ENCODE measurements around the gene ARF6.
"Not testable (repeated sequence)": the region's sequence is repeated elsewhere in the genome, so short reads cannot be mapped to it uniquely, and the experiment has no call there.

ARF6 gene

DNA sequence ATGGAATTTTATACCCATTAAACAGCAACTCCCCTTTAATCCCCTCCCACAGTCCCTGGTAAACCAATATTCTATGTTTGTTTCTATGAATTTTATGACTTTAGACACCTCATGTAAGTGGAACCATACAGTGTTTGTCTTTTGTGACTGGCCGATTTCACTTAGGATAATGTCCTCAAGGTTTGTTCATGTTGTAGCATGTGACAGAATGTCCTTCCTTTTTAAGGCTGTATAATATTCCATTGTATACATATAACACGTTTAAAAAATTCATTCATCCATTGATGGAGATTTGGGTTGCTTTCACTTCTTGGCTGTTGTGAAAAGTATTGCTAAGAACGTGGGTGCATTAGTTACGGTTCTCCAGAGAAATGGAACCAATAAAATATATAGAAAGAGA is 40.2 kb downstream of the ARF6 start:
- TF ChIP-seq, protein P1, sequence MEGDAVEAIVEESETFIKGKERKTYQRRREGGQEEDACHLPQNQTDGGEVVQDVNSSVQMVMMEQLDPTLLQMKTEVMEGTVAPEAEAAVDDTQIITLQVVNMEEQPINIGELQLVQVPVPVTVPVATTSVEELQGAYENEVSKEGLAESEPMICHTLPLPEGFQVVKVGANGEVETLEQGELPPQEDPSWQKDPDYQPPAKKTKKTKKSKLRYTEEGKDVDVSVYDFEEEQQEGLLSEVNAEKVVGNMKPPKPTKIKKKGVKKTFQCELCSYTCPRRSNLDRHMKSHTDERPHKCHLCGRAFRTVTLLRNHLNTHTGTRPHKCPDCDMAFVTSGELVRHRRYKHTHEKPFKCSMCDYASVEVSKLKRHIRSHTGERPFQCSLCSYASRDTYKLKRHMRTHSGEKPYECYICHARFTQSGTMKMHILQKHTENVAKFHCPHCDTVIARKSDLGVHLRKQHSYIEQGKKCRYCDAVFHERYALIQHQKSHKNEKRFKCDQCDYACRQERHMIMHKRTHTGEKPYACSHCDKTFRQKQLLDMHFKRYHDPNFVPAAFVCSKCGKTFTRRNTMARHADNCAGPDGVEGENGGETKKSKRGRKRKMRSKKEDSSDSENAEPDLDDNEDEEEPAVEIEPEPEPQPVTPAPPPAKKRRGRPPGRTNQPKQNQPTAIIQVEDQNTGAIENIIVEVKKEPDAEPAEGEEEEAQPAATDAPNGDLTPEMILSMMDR (IDR thresholded peaks at IDR 0.05; ENCODE audit: insufficient read depth, low read depth, low read length, missing control alignments), result no peak
- no peak for DNase-seq (ENCODE audit: low read depth)
- H3K4me3 ChIP-seq (ENCODE audit: low read depth, low read length), result no peak overlapping the region

DNA sequence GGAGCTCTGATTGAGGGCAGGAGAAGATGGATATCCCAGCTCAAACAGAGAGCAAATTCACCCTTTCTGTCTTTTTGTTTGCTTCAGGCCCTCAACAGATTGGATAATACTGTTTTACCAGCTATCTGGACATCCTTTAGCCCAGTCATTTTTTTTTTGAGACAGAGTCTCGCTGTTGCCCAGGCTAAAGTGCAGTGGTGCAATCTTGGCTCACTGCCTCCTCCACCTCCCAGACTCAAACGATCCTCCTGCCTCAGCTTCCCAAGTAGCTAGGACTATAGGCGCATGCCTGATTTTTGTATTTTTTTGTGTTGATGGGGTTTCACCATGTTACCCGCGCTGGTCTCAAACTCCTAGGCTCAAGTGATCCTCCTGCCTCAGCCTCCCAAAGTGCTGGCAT is 40.8 kb downstream of the ARF6 start:
- no peak overlapping the region for H3K4me3 ChIP-seq (ENCODE audit: low read depth, low read length)
- TF ChIP-seq, protein P1 (IDR thresholded peaks at IDR 0.05; ENCODE audit: insufficient read depth, low read depth, low read length, missing control alignments), result no peak
- no peak for DNase-seq (ENCODE audit: low read depth)

DNA sequence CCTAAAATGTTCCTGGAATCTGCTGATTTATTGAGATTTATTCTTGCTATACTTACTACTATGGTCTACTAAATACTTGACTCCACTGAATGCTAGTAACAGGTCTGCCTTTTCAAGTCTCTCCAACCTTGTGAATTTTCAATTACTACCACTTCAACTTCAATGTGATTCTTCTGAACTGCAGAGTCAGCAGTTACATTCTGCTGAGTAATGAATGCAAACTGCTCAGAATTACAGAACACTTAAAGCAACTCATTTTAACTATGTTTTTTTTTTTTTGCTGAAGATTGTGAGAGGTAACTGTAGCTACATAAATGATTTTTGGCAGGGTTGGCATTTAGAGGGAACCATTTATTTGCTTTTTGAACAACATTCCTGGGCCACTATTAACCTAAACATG is 41.8 kb downstream of the ARF6 start:
- H3K4me3 ChIP-seq (ENCODE audit: low read depth, low read length), result no peak overlapping the region
- DNase-seq (ENCODE audit: low read depth), result no peak
- TF ChIP-seq, protein P1 (IDR thresholded peaks at IDR 0.05; ENCODE audit: insufficient read depth, low read depth, low read length, missing control alignments), result no peak

DNA sequence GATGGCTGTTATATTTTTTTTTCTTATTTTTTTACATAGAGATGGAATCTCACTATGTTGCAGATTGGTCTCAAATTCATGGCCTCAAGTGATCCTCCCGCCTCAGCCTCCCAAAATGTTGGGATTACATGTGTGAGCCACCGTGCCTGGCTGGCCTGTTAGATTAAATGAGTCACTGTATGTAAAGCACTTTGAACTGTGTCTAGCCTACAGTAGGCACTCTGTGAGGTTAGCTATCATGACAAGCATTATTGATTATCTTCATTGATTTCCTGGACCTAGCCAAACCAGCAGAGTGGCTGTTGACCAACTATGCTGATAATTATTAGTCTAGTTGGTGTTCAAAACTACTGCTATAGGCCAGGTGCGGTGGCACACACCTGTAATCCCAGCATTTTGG is 42.6 kb downstream of the ARF6 start:
- no peak for DNase-seq (ENCODE audit: low read depth)
- H3K4me3 ChIP-seq (ENCODE audit: low read depth, low read length), result no peak overlapping the region
- TF ChIP-seq, protein P1 (IDR thresholded peaks at IDR 0.05; ENCODE audit: insufficient read depth, low read depth, low read length, missing control alignments), result no peak

DNA sequence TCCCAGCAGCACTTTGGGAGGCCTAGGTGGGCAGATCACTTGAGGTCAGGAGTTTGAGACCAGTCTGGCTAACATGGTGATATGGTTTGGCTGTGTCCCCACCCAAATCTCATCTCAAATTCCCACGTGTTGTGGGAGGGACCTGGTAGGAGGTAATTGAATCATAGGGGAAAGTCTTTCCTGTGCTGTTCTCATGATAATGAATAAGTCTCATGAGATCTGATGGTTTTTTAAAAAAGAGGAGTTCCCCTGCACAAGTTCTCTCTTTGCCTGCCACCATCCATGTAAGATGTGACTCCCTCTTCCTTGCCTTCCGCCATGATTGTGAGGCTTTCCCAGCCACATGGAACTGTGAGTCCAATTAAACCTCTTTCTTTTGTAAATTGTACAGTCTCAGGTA is 43.4 kb downstream of the ARF6 start:
- not testable (repeated sequence) for H3K4me3 ChIP-seq (ENCODE audit: low read depth, low read length); DNase-seq (ENCODE audit: low read depth)

DNA sequence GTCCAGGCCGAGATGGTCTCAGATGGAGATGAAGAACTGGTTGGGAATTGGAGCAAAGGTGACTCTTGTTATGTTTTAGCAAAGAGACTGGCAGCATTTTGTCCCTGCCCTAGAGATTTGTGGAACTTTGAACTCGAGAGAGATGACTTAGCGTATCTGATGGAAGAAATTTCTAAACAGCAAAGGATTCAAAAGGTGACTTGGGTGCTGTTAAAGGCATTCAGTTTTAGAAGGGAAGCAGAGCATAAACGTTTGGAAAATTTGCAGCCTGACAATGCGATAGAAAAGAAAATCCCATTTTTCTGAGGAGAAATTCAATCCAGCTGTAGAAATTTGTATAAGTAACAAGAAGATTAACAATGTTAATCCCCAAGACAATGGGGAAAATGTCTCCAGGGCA is 44.0 kb downstream of the ARF6 start:
- H3K4me3 ChIP-seq (ENCODE audit: low read depth, low read length); DNase-seq (ENCODE audit: low read depth): not testable (repeated sequence)

DNA sequence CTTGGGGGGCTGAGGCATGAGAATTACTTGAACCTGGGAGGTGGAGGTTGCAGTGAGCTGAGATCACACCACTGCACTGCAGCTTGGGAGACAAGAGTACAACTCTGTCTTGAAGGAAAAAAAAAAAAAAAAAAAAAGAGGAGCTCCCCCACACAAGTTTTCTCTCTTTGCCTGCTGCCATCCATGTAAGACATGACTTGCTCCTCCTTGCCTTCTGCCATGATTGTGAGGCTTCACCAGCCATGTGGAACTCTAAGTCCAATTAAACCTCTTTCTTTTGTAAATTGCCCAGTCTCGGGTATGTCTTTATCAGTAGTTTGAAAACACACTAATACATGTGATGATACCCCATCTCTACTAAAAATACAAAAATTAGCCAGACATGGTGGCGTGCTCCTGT is 46.3 kb downstream of the ARF6 start:
- DNase-seq (ENCODE audit: low read depth), result not testable (repeated sequence)

DNA sequence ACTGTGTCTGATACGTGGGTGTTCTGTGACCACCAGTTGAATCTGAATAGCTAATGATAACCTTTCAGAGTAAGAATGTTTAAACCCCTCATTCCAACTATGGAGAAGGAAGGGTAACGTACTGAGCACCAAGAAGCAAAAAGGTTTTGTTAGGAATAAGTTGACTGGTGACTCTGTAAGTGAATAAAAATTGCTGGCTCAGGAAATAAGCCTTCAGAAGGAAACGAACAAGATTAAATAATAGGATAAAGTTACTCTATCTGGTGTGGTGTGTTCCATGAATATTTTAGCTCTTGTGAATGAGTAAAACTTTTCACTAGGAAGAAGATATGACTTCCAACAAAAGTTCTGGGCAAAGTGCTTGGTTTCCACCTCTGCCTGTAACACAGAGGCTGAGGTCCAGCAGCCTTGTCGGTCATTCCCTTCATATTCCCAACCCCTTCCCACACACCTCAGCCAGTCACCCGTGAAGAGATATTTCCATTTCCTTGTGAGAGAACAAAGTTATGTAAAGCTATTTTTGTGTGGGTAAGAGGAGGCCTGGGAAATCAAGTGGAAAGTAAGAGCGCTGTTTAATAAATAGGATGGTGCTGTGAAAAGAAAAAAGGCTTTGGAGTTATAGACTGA is 47.1 kb downstream of the ARF6 start:
- TF ChIP-seq, protein P1 (IDR thresholded peaks at IDR 0.05; ENCODE audit: insufficient read depth, low read depth, low read length, missing control alignments), result no peak
- no peak for DNase-seq (ENCODE audit: low read depth)
- no peak overlapping the region for H3K4me3 ChIP-seq (ENCODE audit: low read depth, low read length)

More for the DNA sequence above, 46.3 kb downstream of the ARF6 start:
- H3K4me3 ChIP-seq (ENCODE audit: low read depth, low read length), result not testable (repeated sequence)

Measured in GM12865 (cell line).